Activated CD4-positive, alpha-beta T cell treated with anti-CD3 and anti-CD28 coated beads for 36 hours (primary cell): ENCODE results near the gene ADGRB2. TPM values are rescaled to one million over a fixed set of nuclear protein-coding genes. Genes with fewer than 3 reads are reported as not detected.

Source experiments
- ATAC-seq: fragments of 200-7000 bp; cut with Tn5 transposase; one replicate; pipeline ENCODE4 v1.10.0; 2021; ENCODE audit warnings: mild to moderate bottlenecking, moderate library complexity
- CTCF ChIA-PET: fragments of 350-600 bp; sonication (Branson Sonifier 250); formaldehyde crosslinking; loops from one replicate; lab custom pipeline; 2021; ENCODE audit warnings: antibody characterized with exemption; lab: Charles Lee
- POLR2A ChIA-PET: fragments of 350-600 bp; sonication (Branson Sonifier 250); formaldehyde crosslinking; loops from one replicate; lab custom pipeline; 2021; ENCODE audit warnings: antibody characterized with exemption, inconsistent platforms; lab: Charles Lee
- DNase-seq: peaks from one replicate; pipeline ENCODE4 v3.0.0-alpha.2; 2020
- H3K27ac Mint-ChIP-seq: one replicate; pipeline ENCODE4 v1.8.0; 2021; ENCODE audit warnings: mixed read lengths
- H3K27me3 Mint-ChIP-seq: one replicate; pipeline ENCODE4 v1.8.0; 2021; ENCODE audit warnings: mixed read lengths
- H3K36me3 Mint-ChIP-seq: one replicate; pipeline ENCODE4 v1.8.0; 2021; ENCODE audit warnings: low read depth, mixed read lengths
- H3K4me1 Mint-ChIP-seq: one replicate; pipeline ENCODE4 v1.8.0; 2021; ENCODE audit warnings: mixed read lengths
- H3K4me3 Mint-ChIP-seq: one replicate; pipeline ENCODE4 v1.8.0; 2021; ENCODE audit warnings: mild to moderate bottlenecking, moderate library complexity, mixed read lengths
- H3K9me3 Mint-ChIP-seq: one replicate; pipeline ENCODE4 v1.8.0; 2021; ENCODE audit warnings: low read depth, mixed read lengths
- intact Hi-C, 2 experiments: fragments of 100-400 bp; cut with DNase I in 1 of 2; cut with micrococcal nuclease in 1 of 2; formaldehyde crosslinking; loops; one replicate each; pipeline versions ENCODE4 v1.14.2 to v1.15.1; 2022 to 2024; cut with DNase I, micrococcal nuclease
- total RNA-seq, 2 experiments: library from RNA; stranded (reverse); gene quantifications; one replicate each; pipeline ENCODE4 v1.2.3, GENCODE V29; 2021

Gene ADGRB2
- total RNA-seq, 2 experiments from 2014 or later: 1.2 TPM

DNA sequence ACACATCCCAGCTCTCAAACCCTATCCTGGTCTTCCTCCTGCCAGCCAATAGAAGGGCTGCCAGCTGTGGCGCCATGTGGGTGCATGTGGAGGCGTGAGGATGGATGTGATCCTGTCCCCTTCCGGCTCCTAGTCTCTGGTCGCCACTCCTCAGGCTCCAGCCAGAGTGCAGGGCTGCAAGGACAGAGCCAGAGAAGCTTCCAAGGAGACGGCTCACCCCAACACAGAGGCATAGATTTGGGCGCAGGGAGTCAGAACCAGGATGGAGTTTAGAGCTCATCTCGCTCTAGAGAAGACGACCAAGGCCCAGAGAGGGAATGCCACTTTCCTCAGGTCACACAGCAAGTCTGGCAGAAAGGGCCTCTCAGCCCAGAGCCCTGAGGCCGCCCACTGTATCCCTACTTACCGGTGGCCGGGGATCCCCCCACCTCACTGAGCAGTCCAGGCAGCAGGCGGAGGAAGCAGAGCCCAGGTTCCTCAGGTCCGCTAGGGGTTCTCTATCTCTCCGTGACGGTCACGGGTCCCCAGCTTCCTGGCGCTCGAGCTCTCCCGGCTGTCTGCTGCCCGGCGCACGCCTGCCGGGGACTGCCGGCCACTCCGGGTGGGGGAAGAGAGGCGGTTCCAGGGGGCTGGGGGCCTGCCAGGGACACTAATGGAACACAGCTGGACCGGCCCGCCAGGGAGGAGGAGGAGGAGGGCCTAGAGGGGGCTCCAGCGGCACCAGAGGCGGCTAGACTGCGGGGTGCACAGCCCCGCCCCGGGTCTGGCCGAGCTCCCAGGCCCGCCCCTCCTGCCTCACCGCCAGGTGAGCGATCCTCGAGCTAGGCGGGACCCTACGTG lies 60.5 kb downstream of the ADGRB2 start, which contains the start of gene COL16A1:
Gene COL16A1, minus strand, starts transcription at position 587 of the 840 bp plus-strand sequence. CDS start 1,824 bp downstream, outside the sequence.
- Mint-ChIP-seq H3K36me3 (no peaks in the 10 kb centered on the region), H3K27me3 (peaks cover 33% of the 10 kb centered on the region), H3K4me1 (peaks cover 44% of the 10 kb centered on the region), H3K9me3 (no peaks in the 10 kb centered on the region), H3K27ac (peak within 1 kb of the TSS; percentile 38), H3K4me3 (no peak within 1 kb of the TSS)
- CTCF ChIA-PET: interaction anchor here (0.5 to 1.5 kb wide), 9 partner anchors 9 to 508 kb away, joined by 3 to 5 read pairs (median 3); no protein-coding TSS in a partner anchor
- no peak for ATAC-seq
- intact Hi-C loops: loop anchor here in 1 of 2 experiments (2.0 kb wide), 2 partner anchors 85 to 139 kb away; no protein-coding TSS in a partner anchor
- DNase-seq: no peak
- POLR2A ChIA-PET: interaction anchor here (0.8 kb wide), 1 partner anchor 59 kb away, joined by 4 read pairs; the partner anchor contains the start of gene PEF1

DNA sequence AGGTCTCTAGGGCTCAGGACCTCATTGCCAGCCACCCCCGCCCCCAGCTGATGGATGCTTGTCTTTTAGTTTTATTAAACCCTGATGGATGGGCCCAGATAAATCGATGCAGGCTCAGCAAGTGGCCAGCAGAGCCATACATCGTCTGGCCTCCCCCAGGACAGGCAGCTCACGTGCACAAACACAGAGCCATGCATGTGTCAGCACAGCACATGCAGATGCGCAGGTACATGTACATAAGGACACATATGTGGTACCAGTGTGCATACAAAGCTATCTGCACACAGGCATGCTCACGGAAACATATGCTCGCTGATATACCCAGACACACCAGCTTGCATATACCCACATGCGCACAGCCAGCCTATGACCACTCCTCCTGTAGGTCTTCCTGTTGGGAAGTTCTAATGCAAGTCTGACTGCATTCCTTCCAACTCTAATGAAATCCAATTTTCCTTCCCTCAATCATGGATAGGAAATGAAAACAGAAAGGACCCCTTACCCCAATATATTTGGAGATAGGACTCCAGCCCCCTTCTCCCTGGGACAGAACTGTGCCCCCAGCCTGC lies 61.2 kb downstream of the ADGRB2 start:
- DNase-seq (no peak), ATAC-seq (no peak)
- Mint-ChIP-seq H3K9me3 (no peaks in the 10 kb centered on the region), H3K4me1 (peaks cover 40% of the 10 kb centered on the region), H3K36me3 (no peaks in the 10 kb centered on the region), H3K27ac (no peak overlapping the region), H3K4me3 (no peak overlapping the region), H3K27me3 (peaks cover 29% of the 10 kb centered on the region)
- intact Hi-C loops: no loop called here
- ChIA-PET POLR2A (interaction anchor here (0.8 kb wide), 1 partner anchor 58 kb away, joined by 4 read pairs; the partner anchor contains the start of gene PEF1), CTCF (interaction anchor here (0.6 to 1.4 kb wide), 4 partner anchors 11 to 508 kb away, joined by 3 to 4 read pairs (median 4); no protein-coding TSS in a partner anchor)

DNA sequence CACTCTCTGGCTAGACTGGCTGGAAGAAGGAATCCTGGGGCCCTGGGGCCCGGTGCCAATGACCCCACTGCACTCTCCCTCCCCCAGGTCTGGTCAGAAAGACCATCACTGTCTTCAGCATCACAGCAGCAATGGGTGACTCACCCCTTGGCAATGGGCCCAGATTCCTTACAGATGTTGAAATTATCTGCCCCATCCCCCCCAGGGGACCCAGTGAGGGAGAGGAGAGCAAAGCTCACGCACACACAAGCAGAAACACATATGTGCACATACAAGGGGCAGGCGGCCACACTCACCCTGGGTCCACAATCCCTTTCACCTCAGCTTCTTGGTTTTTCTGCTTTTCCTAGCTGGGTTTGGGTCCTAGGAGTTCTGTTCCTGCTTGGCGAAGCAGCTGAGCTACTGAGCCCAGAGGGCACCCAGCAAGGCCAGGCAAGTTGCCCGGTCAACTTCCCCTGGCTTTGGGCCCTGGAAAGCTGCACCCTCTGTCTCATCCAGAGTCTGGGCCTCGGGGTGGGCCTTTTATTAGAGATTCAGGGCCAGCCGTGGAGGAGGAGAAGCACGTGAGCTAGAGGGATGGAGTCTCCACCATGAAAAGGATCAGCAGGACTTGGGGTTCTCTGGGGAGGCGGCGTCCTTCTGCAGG lies 62.9 kb downstream of the ADGRB2 start:
- Mint-ChIP-seq H3K27ac (no peak overlapping the region), H3K27me3 (peaks cover 23% of the 10 kb centered on the region), H3K4me1 (peaks cover 31% of the 10 kb centered on the region), H3K36me3 (no peaks in the 10 kb centered on the region), H3K4me3 (no peak overlapping the region), H3K9me3 (no peaks in the 10 kb centered on the region)
- POLR2A ChIA-PET: interaction anchor here (1.0 kb wide), 1 partner anchor 56 kb away, joined by 3 read pairs; the partner anchor contains the start of gene PEF1
- peak; percentile 70 for DNase-seq
- CTCF ChIA-PET: interaction anchor here (0.7 to 2.2 kb wide), 5 partner anchors 14 to 677 kb away, joined by 3 to 6 read pairs (median 3); partner anchors contain the start of gene PEF1
- no peak for ATAC-seq
- intact Hi-C loops: no loop called here

DNA sequence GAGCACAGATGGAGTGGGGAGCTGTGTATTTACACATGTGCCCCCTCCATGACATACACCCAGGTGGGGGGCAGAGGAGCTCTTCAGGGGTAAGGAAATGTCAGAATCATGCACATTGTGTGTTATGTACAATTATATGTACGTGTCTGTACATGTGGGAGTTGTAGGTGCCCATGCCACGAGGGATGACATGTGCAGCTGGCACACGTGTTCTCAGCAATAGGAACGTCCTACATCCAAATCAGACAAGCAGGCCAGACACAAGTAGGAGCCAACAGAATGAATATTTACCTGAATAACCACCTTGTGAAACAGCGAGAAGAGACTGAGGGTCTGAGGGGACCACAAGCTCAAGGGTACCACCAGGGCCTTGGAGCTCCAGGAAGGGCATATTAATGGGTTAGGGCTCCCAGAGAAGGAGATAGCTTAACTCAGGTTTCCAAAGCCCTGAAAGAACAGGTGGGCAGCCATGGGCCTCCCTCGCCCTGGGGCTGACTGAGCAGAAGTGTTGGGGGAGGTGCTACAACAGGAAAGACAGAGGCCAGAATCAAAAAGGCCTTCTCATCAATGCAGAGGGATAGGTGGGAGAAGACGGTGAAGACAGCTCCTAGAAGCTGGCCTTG lies 63.6 kb downstream of the ADGRB2 start:
- Mint-ChIP-seq H3K9me3 (no peaks in the 10 kb centered on the region), H3K36me3 (no peaks in the 10 kb centered on the region), H3K4me1 (peaks cover 27% of the 10 kb centered on the region), H3K27me3 (peaks cover 18% of the 10 kb centered on the region), H3K27ac (no peak overlapping the region), H3K4me3 (no peak overlapping the region)
- ATAC-seq: no peak
- DNase-seq: no peak
- ChIA-PET POLR2A (interaction anchor here (1.0 kb wide), 1 partner anchor 56 kb away, joined by 3 read pairs; the partner anchor contains the start of gene PEF1), CTCF (interaction anchor here (0.7 to 2.2 kb wide), 6 partner anchors 15 to 89 kb away, joined by 3 to 6 read pairs (median 3); partner anchors contain the start of gene PEF1)
- intact Hi-C loops: no loop called here

DNA sequence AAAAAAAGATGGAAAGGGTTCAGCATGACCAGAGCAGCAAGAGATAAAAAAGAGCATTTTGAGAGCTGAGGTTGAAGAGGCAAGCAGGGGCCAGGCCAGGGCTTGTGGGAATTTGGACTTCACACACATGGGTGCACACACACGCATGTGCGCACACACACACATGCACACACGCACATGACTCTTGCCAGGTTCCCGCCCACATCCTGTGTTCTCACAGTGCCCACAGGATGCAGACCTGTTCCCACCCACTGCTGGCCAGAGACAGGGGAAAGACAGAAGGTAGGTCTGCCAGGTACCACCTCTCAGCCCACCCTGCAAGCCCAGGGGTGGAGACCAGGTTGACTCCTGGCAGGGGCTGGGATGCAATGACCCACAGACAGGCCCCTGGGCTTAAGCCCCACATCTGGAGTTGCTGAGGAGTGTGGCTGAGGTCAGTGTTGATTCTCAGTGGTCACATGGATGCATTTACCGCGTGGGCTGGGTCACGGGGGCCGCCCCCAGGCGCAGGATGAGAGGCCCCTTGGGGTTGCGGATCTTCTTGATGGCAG lies 64.7 kb downstream of the ADGRB2 start:
- ATAC-seq (peak; percentile 37), DNase-seq (peak; percentile 32)
- H3K36me3 Mint-ChIP-seq: no peaks in the 10 kb centered on the region
- no peak overlapping the region for H3K4me3 Mint-ChIP-seq
- ChIA-PET CTCF (interaction anchor here (1.2 kb wide), 1 partner anchor 71 kb away, joined by 3 read pairs; no protein-coding TSS in a partner anchor), POLR2A (no interaction called here)
- H3K27me3 Mint-ChIP-seq: peaks cover 9% of the 10 kb centered on the region
- no peak overlapping the region for H3K27ac Mint-ChIP-seq
- no peaks in the 10 kb centered on the region for H3K9me3 Mint-ChIP-seq
- intact Hi-C loops: no loop called here
- peaks cover 16% of the 10 kb centered on the region for H3K4me1 Mint-ChIP-seq

DNA sequence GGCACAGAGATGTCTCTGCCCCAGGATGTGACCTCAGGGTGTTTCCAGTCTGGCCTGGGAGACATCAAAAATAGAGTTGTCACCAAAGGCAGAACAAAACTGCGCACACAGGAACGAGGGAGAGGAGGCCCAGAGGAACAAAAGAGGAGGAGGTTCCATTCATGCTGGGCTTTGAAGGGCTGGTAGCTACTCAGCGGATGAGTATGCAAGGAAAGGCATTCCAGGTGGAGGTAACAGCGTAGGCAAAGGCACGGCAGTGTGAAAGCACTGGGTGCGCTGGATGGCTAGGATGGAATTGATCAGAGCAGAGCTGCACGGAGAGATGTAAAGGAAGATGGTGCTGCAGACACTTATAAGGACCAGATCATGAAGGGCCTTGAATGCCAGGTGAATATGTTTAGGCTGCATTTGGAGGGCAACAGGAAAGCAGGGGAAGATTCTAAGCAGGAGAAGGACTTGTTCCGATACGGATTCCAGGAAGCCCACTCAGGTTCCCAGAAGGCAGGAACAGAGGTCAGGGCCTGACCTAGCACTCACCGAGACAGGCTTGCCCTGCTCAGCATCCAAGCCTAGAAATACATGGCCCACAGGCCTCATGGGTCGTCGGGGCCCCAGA lies 66.7 kb downstream of the ADGRB2 start:
- H3K4me3 Mint-ChIP-seq: no peak overlapping the region
- no peak overlapping the region for H3K27ac Mint-ChIP-seq
- H3K36me3 Mint-ChIP-seq: no peaks in the 10 kb centered on the region
- ATAC-seq: no peak
- intact Hi-C loops: no loop called here
- peaks cover 15% of the 10 kb centered on the region for H3K4me1 Mint-ChIP-seq
- ChIA-PET CTCF (interaction anchor here (0.6 to 1.2 kb wide), 4 partner anchors 91 to 1080 kb away, joined by 3 to 4 read pairs (median 3); partner anchors contain the start of gene PUM1), POLR2A (no interaction called here)
- no peaks in the 10 kb centered on the region for H3K9me3 Mint-ChIP-seq
- peaks cover 2% of the 10 kb centered on the region for H3K27me3 Mint-ChIP-seq
- DNase-seq: no peak

DNA sequence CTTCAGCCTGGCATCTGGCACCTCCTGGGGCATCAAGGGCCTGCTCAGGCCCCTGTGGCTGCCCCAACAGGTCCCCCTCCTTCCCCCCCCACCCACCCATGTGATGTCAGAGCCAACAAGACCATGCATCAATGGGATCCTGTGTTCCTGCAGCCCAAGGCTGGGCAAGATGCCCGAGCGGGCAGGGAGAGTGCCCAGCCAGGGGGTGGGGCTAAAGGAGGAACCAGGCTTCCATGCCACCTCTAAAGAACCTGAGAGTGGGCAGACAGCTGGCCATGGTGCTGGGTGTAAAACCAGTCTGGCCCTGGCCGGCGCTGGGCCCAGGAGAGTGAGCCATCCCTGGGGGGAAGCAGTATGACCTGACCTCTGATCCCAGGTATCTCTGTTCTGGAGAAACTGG lies 67.9 kb downstream of the ADGRB2 start:
- CTCF ChIA-PET: no interaction called here
- ATAC-seq: no peak
- Mint-ChIP-seq H3K4me3 (no peak overlapping the region), H3K9me3 (no peaks in the 10 kb centered on the region), H3K27ac (no peak overlapping the region), H3K27me3 (no peaks in the 10 kb centered on the region), H3K4me1 (peaks cover 15% of the 10 kb centered on the region), H3K36me3 (no peaks in the 10 kb centered on the region)
- DNase-seq: no peak
- intact Hi-C loops: no loop called here
- POLR2A ChIA-PET: no interaction called here

DNA sequence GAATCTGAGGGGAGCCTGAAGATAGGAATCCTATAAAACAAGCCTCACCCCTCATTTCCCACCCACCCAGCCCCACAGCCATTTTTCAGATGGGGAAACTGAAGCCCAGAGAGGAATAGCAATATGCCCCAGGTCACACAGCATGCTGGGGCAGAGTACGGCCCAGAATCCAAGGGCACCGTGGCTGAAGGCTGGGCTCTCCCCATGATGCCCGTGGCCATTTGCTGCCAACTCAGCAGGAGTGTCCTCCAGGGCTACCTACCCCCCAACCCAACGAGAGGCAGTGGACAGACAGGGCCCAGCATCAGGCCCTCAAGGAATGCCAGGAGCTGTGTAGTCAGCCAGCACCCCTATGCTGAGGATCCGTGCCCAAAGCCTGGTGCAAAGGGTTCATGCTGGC lies 68.8 kb downstream of the ADGRB2 start:
- no peaks in the 10 kb centered on the region for H3K27me3 Mint-ChIP-seq
- ATAC-seq (no peak), DNase-seq (no peak)
- peaks cover 10% of the 10 kb centered on the region for H3K4me1 Mint-ChIP-seq
- no peaks in the 10 kb centered on the region for H3K9me3 Mint-ChIP-seq
- no peaks in the 10 kb centered on the region for H3K36me3 Mint-ChIP-seq
- intact Hi-C loops: no loop called here
- H3K27ac Mint-ChIP-seq: no peak overlapping the region
- POLR2A ChIA-PET: no interaction called here
- H3K4me3 Mint-ChIP-seq: no peak overlapping the region
- CTCF ChIA-PET: interaction anchor here (0.6 kb wide), 1 partner anchor 104 kb away, joined by 3 read pairs; no protein-coding TSS in a partner anchor

DNA sequence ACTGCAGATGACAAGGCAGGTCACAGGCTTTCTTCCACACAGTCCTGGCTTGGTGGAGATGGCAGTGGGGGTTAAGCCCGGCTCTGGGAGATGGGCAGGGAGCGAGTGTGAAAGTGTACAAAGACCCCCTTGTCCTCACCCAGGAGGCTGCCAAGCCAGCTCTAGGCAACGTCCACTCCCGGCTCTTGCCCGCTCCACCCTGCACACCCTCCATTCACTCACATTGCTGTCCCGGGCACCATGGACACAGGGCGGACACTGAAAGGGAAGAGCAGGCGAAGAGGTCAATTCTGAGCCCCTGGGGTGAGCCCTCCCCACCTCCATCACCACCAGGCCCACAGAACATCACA lies 69.2 kb downstream of the ADGRB2 start:
- H3K4me1 Mint-ChIP-seq: peaks cover 10% of the 10 kb centered on the region
- ChIA-PET POLR2A (no interaction called here), CTCF (interaction anchor here (0.6 to 0.8 kb wide), 3 partner anchors 9 to 104 kb away, joined by 3 read pairs; no protein-coding TSS in a partner anchor)
- no peaks in the 10 kb centered on the region for H3K36me3 Mint-ChIP-seq
- no peak overlapping the region for H3K27ac Mint-ChIP-seq
- intact Hi-C loops: no loop called here
- no peaks in the 10 kb centered on the region for H3K9me3 Mint-ChIP-seq
- H3K27me3 Mint-ChIP-seq: no peaks in the 10 kb centered on the region
- ATAC-seq: no peak
- no peak for DNase-seq
- no peak overlapping the region for H3K4me3 Mint-ChIP-seq
